ENCODE results near the gene ABHD14A. TPM values are rescaled to one million over a fixed set of nuclear protein-coding genes. Genes with fewer than 3 reads are reported as not detected.
A peak's percentile ranks its signal among the peaks of the same experiment; 100 is the strongest.

ABHD14A gene
- total RNA-seq, 1 donor from 2014 or later, result 31.9 TPM

DNA sequence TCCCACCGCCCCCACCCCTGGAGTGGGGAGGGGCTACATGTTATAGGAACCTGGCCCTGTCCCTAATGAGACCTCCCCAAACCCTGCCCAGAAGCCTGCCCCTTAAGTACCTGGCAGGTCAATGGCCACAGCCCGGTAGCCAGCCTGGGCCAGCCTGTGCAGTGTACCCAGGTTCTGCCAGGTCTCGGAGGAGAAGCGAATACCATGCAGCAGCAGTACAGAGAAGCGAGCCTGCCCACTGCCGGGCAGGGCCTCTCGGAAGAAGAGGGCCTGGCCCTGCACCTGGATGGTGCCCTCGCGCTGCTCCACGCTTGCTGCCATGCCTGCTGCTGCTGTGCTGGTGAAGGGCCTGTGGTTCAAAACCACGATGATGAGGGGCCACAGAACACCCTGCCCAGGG, 3.5 kb upstream of the ABHD14A start:
- H3K4me1 ChIP-seq, result peaks cover 51% of the 10 kb centered on the region
- intact Hi-C loops (cut with DNase I), result no loop called here
- H3K36me3 ChIP-seq, result no peaks in the 10 kb centered on the region
- no peaks in the 10 kb centered on the region for H3K9me3 ChIP-seq
- no peak for TF ChIP-seq POLR2A (IDR thresholded peaks at IDR 0.05)
- TF ChIP-seq, protein P1, sequence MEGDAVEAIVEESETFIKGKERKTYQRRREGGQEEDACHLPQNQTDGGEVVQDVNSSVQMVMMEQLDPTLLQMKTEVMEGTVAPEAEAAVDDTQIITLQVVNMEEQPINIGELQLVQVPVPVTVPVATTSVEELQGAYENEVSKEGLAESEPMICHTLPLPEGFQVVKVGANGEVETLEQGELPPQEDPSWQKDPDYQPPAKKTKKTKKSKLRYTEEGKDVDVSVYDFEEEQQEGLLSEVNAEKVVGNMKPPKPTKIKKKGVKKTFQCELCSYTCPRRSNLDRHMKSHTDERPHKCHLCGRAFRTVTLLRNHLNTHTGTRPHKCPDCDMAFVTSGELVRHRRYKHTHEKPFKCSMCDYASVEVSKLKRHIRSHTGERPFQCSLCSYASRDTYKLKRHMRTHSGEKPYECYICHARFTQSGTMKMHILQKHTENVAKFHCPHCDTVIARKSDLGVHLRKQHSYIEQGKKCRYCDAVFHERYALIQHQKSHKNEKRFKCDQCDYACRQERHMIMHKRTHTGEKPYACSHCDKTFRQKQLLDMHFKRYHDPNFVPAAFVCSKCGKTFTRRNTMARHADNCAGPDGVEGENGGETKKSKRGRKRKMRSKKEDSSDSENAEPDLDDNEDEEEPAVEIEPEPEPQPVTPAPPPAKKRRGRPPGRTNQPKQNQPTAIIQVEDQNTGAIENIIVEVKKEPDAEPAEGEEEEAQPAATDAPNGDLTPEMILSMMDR (IDR thresholded peaks at IDR 0.05), result no peak
- TF ChIP-seq POLR2AphosphoS5 (IDR thresholded peaks at IDR 0.05; ENCODE audit: insufficient read depth in 1 of 2, low read depth in 1 of 2), result no peak
- no peak overlapping the region for H3K27ac ChIP-seq
- no peak overlapping the region for H3K4me3 ChIP-seq
- H3K27me3 ChIP-seq, result no peaks in the 10 kb centered on the region
- no peak for DNase-seq (ENCODE audit: extremely low spot score in 2 of 2)

- H3K4me1 ChIP-seq, result peaks cover 30% of the 10 kb centered on the region
- TF ChIP-seq, protein P1 (IDR thresholded peaks at IDR 0.05), result peak in 1 of 3 experiments; percentile 49
- TF ChIP-seq POLR2A (IDR thresholded peaks at IDR 0.05) (no peak), POLR2AphosphoS5 (IDR thresholded peaks at IDR 0.05; ENCODE audit: insufficient read depth in 1 of 2, low read depth in 1 of 2) (no peak)
- peak overlapping the region; percentile 61 to 81 for H3K4me3 ChIP-seq
- DNase-seq (ENCODE audit: extremely low spot score in 2 of 2), result no peak
- intact Hi-C loops (cut with DNase I), result loop anchor here (2.0 kb wide), 1 partner anchor 34 kb away; the partner anchor contains the start of gene RRP9
- H3K9me3 ChIP-seq, result no peaks in the 10 kb centered on the region
- no peaks in the 10 kb centered on the region for H3K36me3 ChIP-seq
- H3K27ac ChIP-seq, result peak overlapping the region; percentile 94
- H3K27me3 ChIP-seq, result no peaks in the 10 kb centered on the region
These were observed 444 bp upstream of the ABHD14A start for GRCh38 chr3:51974277-51974962.

GRCh38 chr3:51975852-51976549, 1.1 kb downstream of the ABHD14A start:
- H3K36me3 ChIP-seq, result no peaks in the 10 kb centered on the region
- no peaks in the 10 kb centered on the region for H3K27me3 ChIP-seq
- intact Hi-C loops (cut with DNase I), result loop anchor here (2.0 kb wide), 1 partner anchor 35 kb away; the partner anchor contains the start of gene RRP9
- no peaks in the 10 kb centered on the region for H3K9me3 ChIP-seq
- peak overlapping the region; percentile 61 to 81 for H3K4me3 ChIP-seq
- peak overlapping the region; percentile 94 for H3K27ac ChIP-seq
- TF ChIP-seq POLR2AphosphoS5 (IDR thresholded peaks at IDR 0.05; ENCODE audit: insufficient read depth in 1 of 2, low read depth in 1 of 2) (peak in 1 of 2 donors; percentile 19), POLR2A (IDR thresholded peaks at IDR 0.05) (no peak)
- TF ChIP-seq, protein P1 (IDR thresholded peaks at IDR 0.05), result no peak
- H3K4me1 ChIP-seq, result peaks cover 30% of the 10 kb centered on the region
- DNase-seq (ENCODE audit: extremely low spot score in 2 of 2), result no peak

DNA sequence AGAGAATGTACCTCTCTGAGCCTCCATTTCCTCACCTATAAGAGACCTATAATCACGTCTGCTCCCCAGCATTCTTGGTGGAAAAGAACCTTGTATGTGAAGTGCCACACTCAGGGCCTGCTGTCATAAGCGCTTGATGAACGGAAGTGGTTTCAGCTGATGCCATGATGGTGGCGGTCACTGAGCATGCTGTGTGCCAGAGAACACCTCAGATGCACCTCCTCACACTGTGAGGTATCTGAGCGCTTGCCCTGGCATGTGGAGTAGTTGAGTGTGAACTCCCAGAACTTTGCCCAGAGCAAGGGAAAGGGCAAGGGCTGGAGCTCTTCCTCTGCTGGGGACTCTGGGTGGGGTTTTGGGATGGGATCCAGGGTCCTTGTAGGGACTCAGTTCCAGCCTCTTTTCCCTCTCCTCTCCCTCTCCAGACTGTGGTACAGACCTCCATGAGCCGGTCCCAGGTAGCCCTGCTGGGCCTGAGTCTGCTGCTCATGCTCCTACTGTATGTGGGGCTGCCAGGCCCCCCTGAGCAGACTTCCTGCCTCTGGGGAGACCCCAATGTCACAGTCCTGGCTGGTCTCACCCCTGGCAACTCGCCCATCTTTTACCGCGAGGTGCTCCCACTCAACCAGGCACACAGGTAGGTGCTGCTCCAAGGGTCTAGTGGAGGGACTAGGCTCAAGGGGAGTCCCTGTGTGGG, 2.7 kb downstream of the ABHD14A start:
- TF ChIP-seq POLR2AphosphoS5 (IDR thresholded peaks at IDR 0.05; ENCODE audit: insufficient read depth in 1 of 2, low read depth in 1 of 2) (no peak), POLR2A (IDR thresholded peaks at IDR 0.05) (no peak)
- TF ChIP-seq, protein P1 (IDR thresholded peaks at IDR 0.05), result no peak
- H3K4me3 ChIP-seq, result no peak overlapping the region
- H3K9me3 ChIP-seq, result no peaks in the 10 kb centered on the region
- no peaks in the 10 kb centered on the region for H3K27me3 ChIP-seq
- DNase-seq (ENCODE audit: extremely low spot score in 2 of 2), result no peak
- H3K4me1 ChIP-seq, result peaks cover 42% of the 10 kb centered on the region
- H3K36me3 ChIP-seq, result no peaks in the 10 kb centered on the region
- intact Hi-C loops (cut with DNase I), result no loop called here
- H3K27ac ChIP-seq, result no peak overlapping the region

All from vagina (tissue), 2 donors.